ENCODE data around the gene DISP3.

Gene DISP3

DNA sequence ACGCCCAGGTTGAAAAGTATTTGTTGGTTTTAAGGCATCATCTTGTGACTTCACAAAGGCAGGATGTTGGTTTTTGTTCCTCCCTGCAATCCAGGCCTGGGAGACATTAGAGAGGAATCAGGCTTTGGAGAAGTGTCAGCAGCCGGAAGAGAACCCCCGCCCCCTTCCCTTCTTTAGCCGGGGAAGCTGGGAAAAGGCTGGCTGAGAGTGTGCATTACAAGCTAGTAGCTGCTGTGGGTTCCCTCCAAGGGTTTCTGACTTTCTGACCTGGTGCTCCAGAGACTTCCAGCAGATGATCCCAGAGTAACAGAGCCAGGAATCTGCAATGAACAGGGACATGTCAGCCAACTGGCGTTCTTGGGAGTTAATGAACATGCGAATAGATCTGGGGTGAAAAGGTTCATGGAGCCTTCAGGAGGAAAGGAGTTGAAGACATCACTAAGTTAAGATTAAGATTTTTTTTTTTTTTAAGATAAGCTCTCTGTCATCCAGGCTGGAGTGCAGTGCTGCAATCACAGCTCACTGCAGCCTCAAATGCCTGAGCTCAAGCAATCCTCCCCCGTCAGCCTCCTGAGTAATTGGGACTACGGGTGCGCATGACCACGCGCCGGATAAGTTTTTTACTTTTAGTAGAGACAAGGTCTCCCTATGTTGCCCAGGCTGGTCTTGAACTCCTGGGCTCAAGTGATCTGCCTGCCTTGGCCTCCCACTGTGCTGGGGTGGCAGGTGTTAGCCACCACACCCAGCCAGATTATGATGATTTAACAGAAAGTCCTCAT is 7.5 kb downstream of the DISP3 start:
- H3K9me3 ChIP-seq (ENCODE audit: control insufficient read depth in 2 of 2, low read length in 2 of 2): no peaks in the 10 kb centered on the region
- peaks cover 22 to 39% of the 10 kb centered on the region in 2 donors for H3K27me3 ChIP-seq (ENCODE audit: control insufficient read depth in 1 of 2, insufficient read depth in 2 of 2, low read length in 2 of 2)
- H3K36me3 ChIP-seq (ENCODE audit: control insufficient read depth in 2 of 2, insufficient read depth in 2 of 2, low read length in 2 of 2): no peaks in the 10 kb centered on the region
- no peak overlapping the region for H3K27ac ChIP-seq (ENCODE audit: low read length)
- no peak overlapping the region for H3K9ac ChIP-seq (ENCODE audit: low read length in 2 of 2)
- H3K4me1 ChIP-seq (ENCODE audit: control insufficient read depth, insufficient read depth, low read length): peaks cover 3% of the 10 kb centered on the region
- H3K4me3 ChIP-seq (ENCODE audit: low read length in 2 of 2): no peak overlapping the region

DNA sequence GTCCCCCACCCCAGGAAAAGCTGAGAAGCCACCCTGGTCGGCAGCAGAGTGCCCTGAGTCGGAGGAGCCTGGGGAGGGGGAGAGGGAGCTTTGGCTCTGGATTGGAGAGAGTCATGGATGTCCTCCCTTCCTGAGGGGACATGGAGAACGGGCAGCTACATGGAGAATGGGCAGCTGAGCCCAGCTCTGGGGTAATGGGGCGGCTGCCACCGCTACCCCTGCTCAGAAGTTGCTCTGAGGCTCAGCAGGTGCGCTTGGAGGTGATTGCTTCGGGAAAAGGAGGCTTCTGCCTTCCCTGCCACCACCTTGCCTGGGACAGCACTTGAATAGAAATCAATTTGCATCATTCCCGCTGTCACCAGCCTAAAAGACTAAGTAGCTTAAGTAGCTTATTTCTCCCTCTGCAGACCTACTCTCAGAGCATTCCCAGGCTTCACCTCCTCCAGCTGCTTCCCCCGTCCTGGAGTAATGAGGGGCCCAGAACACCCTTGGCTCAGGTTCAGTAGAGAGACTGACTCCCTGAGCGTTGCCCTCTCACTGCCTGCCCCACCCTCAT is 8.3 kb downstream of the DISP3 start:
- Histone ChIP-seq H3K27ac (ENCODE audit: low read length) (no peak overlapping the region), H3K4me3 (ENCODE audit: low read length in 2 of 2) (no peak overlapping the region), H3K36me3 (ENCODE audit: control insufficient read depth in 2 of 2, insufficient read depth in 2 of 2, low read length in 2 of 2) (no peaks in the 10 kb centered on the region), H3K27me3 (ENCODE audit: control insufficient read depth in 1 of 2, insufficient read depth in 2 of 2, low read length in 2 of 2) (peaks cover 14 to 30% of the 10 kb centered on the region in 2 donors), H3K4me1 (ENCODE audit: control insufficient read depth, insufficient read depth, low read length) (peaks cover 3% of the 10 kb centered on the region), H3K9me3 (ENCODE audit: control insufficient read depth in 2 of 2, low read length in 2 of 2) (no peaks in the 10 kb centered on the region), H3K9ac (ENCODE audit: low read length in 2 of 2) (no peak overlapping the region)

DNA sequence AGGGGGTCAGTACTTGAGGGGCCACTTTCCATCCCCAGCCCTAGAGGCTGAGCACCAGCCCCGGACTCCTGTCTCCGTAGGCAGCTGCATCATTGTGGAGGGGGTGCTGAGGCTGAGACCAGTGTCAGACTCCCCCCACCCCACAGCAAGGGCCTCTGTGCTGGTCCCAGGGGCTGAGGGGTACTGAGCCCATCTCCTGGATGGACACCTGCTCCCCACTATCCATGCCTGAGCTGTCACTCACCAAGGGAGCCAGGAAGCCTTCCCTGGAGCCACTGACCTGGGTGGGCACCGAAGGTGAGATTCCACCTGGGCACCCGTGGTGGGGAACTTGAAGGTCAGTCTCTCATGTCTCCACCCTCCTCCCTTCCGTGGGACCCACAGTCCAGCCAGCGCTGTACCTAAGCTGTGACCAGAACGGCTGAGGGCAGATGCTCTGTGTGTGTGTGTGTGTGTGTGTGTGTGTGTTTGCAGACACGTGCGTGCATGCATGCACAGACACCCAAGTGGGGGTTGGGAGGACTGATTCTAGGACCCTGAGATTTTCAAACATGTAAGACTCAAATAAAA is 9.3 kb downstream of the DISP3 start:
- Histone ChIP-seq H3K9me3 (ENCODE audit: control insufficient read depth in 2 of 2, low read length in 2 of 2) (peaks cover 2% of the 10 kb centered on the region in 2 donors), H3K4me3 (ENCODE audit: low read length in 2 of 2) (no peak overlapping the region), H3K9ac (ENCODE audit: low read length in 2 of 2) (no peak overlapping the region), H3K4me1 (ENCODE audit: control insufficient read depth, insufficient read depth, low read length) (peaks cover 3% of the 10 kb centered on the region), H3K27ac (ENCODE audit: low read length) (no peak overlapping the region), H3K27me3 (ENCODE audit: control insufficient read depth in 1 of 2, insufficient read depth in 2 of 2, low read length in 2 of 2) (peaks cover 10 to 23% of the 10 kb centered on the region in 2 donors), H3K36me3 (ENCODE audit: control insufficient read depth in 2 of 2, insufficient read depth in 2 of 2, low read length in 2 of 2) (no peaks in the 10 kb centered on the region)

DNA sequence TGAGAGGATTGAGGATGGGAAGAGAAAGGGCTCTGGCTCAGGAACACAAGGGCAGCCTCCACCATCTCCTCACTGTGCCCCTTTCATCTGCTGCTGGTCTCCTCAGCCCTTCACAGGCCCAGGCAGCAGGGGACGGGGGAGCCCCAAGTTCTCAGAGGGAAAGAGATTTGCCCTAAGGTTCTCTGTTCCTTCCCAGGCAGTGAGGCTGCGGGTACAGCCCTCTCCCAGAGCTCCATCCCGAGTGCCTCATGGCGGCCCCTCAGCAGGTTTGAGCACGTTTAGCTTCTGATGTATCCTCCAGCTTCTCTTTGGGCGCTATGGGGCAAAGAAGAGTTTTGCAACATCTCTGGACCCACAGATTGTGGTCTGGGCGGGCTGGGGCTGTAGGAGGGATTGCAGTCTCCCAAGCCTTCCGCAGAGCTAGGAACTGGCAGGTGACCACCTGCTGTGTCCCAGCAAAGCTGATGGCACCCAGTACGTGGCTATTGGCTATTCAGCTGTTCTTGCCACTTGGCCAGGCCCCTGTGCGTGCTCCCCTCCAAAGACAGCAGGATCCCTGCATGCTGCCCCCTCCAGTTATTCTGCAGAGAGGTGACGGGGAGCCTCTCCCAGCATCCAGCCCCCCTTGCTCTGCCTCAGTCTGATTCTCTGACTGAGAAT is 10.1 kb downstream of the DISP3 start:
- Histone ChIP-seq H3K9ac (ENCODE audit: low read length in 2 of 2) (no peak overlapping the region), H3K36me3 (ENCODE audit: control insufficient read depth in 2 of 2, insufficient read depth in 2 of 2, low read length in 2 of 2) (no peaks in the 10 kb centered on the region), H3K9me3 (ENCODE audit: control insufficient read depth in 2 of 2, low read length in 2 of 2) (peaks cover 8 to 9% of the 10 kb centered on the region in 2 donors), H3K27me3 (ENCODE audit: control insufficient read depth in 1 of 2, insufficient read depth in 2 of 2, low read length in 2 of 2) (peaks cover 10 to 22% of the 10 kb centered on the region in 2 donors), H3K27ac (ENCODE audit: low read length) (no peak overlapping the region), H3K4me1 (ENCODE audit: control insufficient read depth, insufficient read depth, low read length) (peaks cover 3% of the 10 kb centered on the region), H3K4me3 (ENCODE audit: low read length in 2 of 2) (no peak overlapping the region)

DNA sequence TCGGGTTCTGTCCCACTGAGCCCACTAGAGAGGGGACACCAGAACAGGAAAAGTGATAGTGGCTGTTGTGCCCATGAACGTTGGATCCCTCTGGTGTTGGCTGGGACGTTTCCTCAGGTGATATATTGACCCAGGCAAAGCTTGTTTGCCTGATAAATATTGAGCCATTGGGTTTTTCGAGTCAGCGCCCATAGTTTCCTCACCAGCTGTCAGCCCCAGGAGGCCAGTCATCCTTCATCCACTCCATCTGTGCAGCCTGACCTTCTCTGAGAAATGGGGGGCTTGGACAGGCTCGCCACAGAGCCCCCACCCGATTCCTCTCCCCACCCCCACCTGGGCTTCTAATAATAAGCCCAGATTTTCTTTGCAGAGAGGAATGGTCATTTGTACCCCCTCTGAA is 13.3 kb downstream of the DISP3 start:
- no peak overlapping the region for H3K27ac ChIP-seq (ENCODE audit: low read length)
- no peak overlapping the region for H3K9ac ChIP-seq (ENCODE audit: low read length in 2 of 2)
- peaks cover 9% of the 10 kb centered on the region in 2 donors for H3K9me3 ChIP-seq (ENCODE audit: control insufficient read depth in 2 of 2, low read length in 2 of 2)
- H3K27me3 ChIP-seq (ENCODE audit: control insufficient read depth in 1 of 2, insufficient read depth in 2 of 2, low read length in 2 of 2): peaks cover 8 to 13% of the 10 kb centered on the region in 2 donors
- no peaks in the 10 kb centered on the region for H3K36me3 ChIP-seq (ENCODE audit: control insufficient read depth in 2 of 2, insufficient read depth in 2 of 2, low read length in 2 of 2)
- no peak overlapping the region for H3K4me3 ChIP-seq (ENCODE audit: low read length in 2 of 2)
- no peaks in the 10 kb centered on the region for H3K4me1 ChIP-seq (ENCODE audit: control insufficient read depth, insufficient read depth, low read length)

DNA sequence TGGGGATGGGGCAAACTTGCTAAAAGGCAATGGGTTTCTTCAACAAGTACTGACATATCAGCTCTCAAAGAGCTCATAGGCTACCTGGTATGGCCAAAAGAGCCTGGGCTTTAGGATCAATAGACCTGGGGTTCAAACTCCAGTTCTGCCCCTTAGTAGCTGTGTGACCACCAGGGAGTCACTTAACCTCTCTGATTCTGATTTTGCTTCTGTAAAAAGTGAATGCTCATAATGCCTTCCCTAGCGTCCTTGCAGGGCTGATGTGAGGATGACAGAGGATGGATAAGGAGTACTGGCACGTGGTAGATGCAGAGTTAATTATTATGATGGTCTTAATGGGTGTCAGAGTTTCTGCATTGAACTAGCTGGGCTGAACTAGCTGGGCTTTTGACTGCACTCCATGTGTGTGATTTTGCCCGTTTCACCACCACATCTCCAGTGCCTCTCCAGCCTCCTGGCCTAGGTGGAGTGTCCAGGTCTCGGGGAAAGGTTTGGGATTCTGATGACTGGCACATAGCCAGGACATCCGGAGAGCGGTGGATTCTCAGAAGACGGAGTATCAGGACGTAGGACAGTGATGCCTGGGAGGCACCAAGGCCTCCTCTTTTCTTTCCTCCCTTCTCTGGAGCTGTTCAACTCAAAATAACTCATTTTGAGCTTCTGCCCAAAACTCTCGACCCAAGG is 15.2 kb downstream of the DISP3 start:
- Histone ChIP-seq H3K27me3 (ENCODE audit: control insufficient read depth in 1 of 2, insufficient read depth in 2 of 2, low read length in 2 of 2) (peaks cover 8 to 14% of the 10 kb centered on the region in 2 donors), H3K36me3 (ENCODE audit: control insufficient read depth in 2 of 2, insufficient read depth in 2 of 2, low read length in 2 of 2) (no peaks in the 10 kb centered on the region), H3K9ac (ENCODE audit: low read length in 2 of 2) (no peak overlapping the region), H3K4me3 (ENCODE audit: low read length in 2 of 2) (no peak overlapping the region), H3K27ac (ENCODE audit: low read length) (no peak overlapping the region), H3K9me3 (ENCODE audit: control insufficient read depth in 2 of 2, low read length in 2 of 2) (peaks cover 9% of the 10 kb centered on the region in 2 donors), H3K4me1 (ENCODE audit: control insufficient read depth, insufficient read depth, low read length) (no peaks in the 10 kb centered on the region)

DNA sequence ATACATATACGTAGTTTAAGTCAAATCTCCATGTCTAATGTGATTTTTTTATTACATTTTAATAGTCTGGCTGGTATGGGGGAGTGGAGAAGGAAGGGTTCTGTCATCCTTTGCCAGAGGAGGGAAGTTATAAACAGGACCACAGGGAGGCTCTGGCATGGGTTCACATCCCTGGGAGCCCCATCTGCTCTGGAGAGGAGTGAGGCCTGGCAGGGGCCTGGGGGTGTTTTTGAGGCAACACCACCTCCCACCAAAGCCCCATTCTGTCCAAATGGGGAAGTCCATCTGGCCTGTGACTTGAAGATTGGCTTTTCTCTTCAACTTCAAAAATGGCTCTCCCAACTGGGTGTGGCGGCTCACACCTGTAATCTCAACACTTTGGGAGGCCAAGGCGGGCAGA is 15.8 kb downstream of the DISP3 start:
- H3K27ac ChIP-seq (ENCODE audit: low read length): no peak overlapping the region
- H3K27me3 ChIP-seq (ENCODE audit: control insufficient read depth in 1 of 2, insufficient read depth in 2 of 2, low read length in 2 of 2): peaks cover 4 to 15% of the 10 kb centered on the region in 2 donors

DNA sequence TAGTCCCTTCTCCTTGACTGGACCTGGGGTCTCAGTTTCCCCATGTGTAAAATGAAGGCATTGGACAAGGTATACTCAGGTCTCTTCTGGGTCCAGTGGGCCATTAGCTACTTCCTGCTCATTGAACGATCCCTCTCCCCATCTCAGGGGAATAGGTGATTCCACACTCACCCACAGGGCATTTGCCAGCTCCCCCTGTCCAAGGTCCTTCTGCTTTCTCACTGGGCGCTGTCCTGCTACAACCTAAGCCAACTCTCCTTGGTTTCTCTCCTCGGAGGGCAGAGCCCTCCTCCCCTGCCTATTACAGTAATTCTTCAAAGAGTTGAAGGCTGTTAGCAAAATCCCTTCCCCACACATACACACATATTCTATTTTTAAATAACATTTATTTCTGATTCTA is 16.6 kb downstream of the DISP3 start:
- Histone ChIP-seq H3K9ac (ENCODE audit: low read length in 2 of 2) (no peak overlapping the region), H3K9me3 (ENCODE audit: control insufficient read depth in 2 of 2, low read length in 2 of 2) (peaks cover 9% of the 10 kb centered on the region in 2 donors), H3K27ac (ENCODE audit: low read length) (no peak overlapping the region), H3K4me3 (ENCODE audit: low read length in 2 of 2) (no peak overlapping the region), H3K36me3 (ENCODE audit: control insufficient read depth in 2 of 2, insufficient read depth in 2 of 2, low read length in 2 of 2) (no peaks in the 10 kb centered on the region), H3K27me3 (ENCODE audit: control insufficient read depth in 1 of 2, insufficient read depth in 2 of 2, low read length in 2 of 2) (peaks cover 2 to 21% of the 10 kb centered on the region in 2 donors), H3K4me1 (ENCODE audit: control insufficient read depth, insufficient read depth, low read length) (no peaks in the 10 kb centered on the region)

More for the DNA sequence above, 15.8 kb downstream of the DISP3 start:
- Histone ChIP-seq H3K4me1 (ENCODE audit: control insufficient read depth, insufficient read depth, low read length) (no peaks in the 10 kb centered on the region), H3K36me3 (ENCODE audit: control insufficient read depth in 2 of 2, insufficient read depth in 2 of 2, low read length in 2 of 2) (no peaks in the 10 kb centered on the region), H3K9me3 (ENCODE audit: control insufficient read depth in 2 of 2, low read length in 2 of 2) (peaks cover 9% of the 10 kb centered on the region in 2 donors), H3K4me3 (ENCODE audit: low read length in 2 of 2) (no peak overlapping the region), H3K9ac (ENCODE audit: low read length in 2 of 2) (no peak overlapping the region)

DNA sequence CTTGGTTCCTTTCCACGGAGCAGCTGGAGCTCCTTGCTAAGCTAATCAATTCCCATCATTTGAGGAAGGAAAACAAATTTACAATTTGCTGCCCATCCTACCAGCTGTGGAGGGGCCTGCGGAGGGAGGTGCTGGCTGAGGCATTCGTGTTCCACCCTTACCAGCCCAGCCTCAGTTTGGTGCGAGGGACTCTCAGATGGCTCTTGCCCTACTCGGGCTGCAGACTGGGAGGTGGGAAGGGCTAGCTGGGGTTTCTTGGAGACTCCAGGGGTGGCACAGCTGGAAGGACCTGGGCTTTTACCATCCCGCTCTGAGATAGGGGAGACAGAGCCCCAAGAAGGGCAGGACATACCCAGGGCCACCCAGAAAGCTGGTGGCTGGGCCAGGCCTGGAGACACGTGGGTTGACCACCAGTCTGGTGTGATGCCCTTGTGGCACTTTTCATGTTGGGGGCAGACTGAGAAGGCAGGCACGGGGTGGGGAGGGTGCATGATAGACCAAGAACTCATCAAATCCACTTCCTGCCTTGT is 17.7 kb downstream of the DISP3 start:
- no peaks in the 10 kb centered on the region for H3K36me3 ChIP-seq (ENCODE audit: control insufficient read depth in 2 of 2, insufficient read depth in 2 of 2, low read length in 2 of 2)
- H3K27me3 ChIP-seq (ENCODE audit: control insufficient read depth in 1 of 2, insufficient read depth in 2 of 2, low read length in 2 of 2): peaks cover 7 to 28% of the 10 kb centered on the region in 2 donors
- no peak overlapping the region for H3K27ac ChIP-seq (ENCODE audit: low read length)
- no peak overlapping the region for H3K9ac ChIP-seq (ENCODE audit: low read length in 2 of 2)
- H3K4me3 ChIP-seq (ENCODE audit: low read length in 2 of 2): no peak overlapping the region
- peaks cover 9% of the 10 kb centered on the region in 2 donors for H3K9me3 ChIP-seq (ENCODE audit: control insufficient read depth in 2 of 2, low read length in 2 of 2)
- no peaks in the 10 kb centered on the region for H3K4me1 ChIP-seq (ENCODE audit: control insufficient read depth, insufficient read depth, low read length)

DNA sequence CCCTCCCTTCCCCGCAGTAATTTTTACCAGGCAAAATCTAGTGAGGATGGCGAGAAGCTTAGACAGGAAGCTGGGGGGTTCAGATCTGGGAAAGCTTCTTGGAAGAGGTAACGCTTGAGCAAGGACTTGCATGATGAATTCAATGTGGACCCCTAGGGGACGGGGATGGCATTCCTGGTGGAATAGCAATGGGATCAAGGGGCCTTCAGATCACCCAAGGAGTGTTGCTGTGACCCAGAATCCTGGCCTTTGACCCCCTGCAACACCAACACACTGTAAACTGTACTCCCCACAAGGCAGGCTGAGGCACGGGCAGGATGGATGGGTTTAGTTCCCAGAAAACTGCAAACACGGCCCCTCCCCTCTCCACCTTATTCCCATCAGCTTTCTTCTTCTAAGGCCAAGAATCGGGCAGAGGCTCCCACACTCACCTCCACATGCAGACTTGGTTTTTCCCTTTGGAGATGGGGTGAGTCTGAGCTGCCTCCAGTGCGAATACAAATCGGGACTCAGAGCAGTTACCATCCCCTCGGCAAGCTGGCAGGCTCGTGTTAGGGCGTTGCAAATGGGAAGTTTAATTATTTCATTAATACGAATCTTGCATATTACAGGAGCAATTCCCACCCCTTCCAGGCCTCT is 20.1 kb downstream of the DISP3 start:
- peaks cover 3 to 4% of the 10 kb centered on the region in 2 donors for H3K9me3 ChIP-seq (ENCODE audit: control insufficient read depth in 2 of 2, low read length in 2 of 2)
- no peak overlapping the region for H3K9ac ChIP-seq (ENCODE audit: low read length in 2 of 2)
- no peaks in the 10 kb centered on the region for H3K36me3 ChIP-seq (ENCODE audit: control insufficient read depth in 2 of 2, insufficient read depth in 2 of 2, low read length in 2 of 2)
- no peaks in the 10 kb centered on the region for H3K4me1 ChIP-seq (ENCODE audit: control insufficient read depth, insufficient read depth, low read length)
- H3K27ac ChIP-seq (ENCODE audit: low read length): no peak overlapping the region
- H3K4me3 ChIP-seq (ENCODE audit: low read length in 2 of 2): no peak overlapping the region
- peaks cover 21 to 32% of the 10 kb centered on the region in 2 donors for H3K27me3 ChIP-seq (ENCODE audit: control insufficient read depth in 1 of 2, insufficient read depth in 2 of 2, low read length in 2 of 2)

All from stomach smooth muscle (tissue), 2 donors.